ENCODE measurements around the gene CD101. TPM values are rescaled to one million over a fixed set of nuclear protein-coding genes. Genes with fewer than 3 reads are reported as not detected.
"Not testable (repeated sequence)": the region's sequence is repeated elsewhere in the genome, so short reads cannot be mapped to it uniquely, and the experiment has no call there.

The CD101 gene
- 11.4 TPM for total RNA-seq

GRCh38 chr1:117001254-117001927, at the start of gene CD101:
Gene CD101 (plus strand): TSS chr1:117001760. CDS start chr1:117001818, 58 bp downstream.
- H3K27me3 ChIP-seq (ENCODE audit: insufficient read depth, low read length) = no peaks in the 10 kb centered on the region
- H3K4me3 ChIP-seq (ENCODE audit: low read length) = no peak within 1 kb of the TSS
- H3K4me1 ChIP-seq (ENCODE audit: insufficient read depth, low read length) = peaks cover 64% of the 10 kb centered on the region
- H3K9me3 ChIP-seq (ENCODE audit: low read depth, low read length) = no peaks in the 10 kb centered on the region

GRCh38 chr1:116952738-116953275, 48.8 kb upstream of the CD101 start:
- Histone ChIP-seq H3K9me3 (ENCODE audit: low read depth, low read length) (no peaks in the 10 kb centered on the region), H3K4me3 (ENCODE audit: low read length) (no peak overlapping the region), H3K4me1 (ENCODE audit: insufficient read depth, low read length) (no peaks in the 10 kb centered on the region), H3K27me3 (ENCODE audit: insufficient read depth, low read length) (no peaks in the 10 kb centered on the region)

- Histone ChIP-seq H3K27me3 (ENCODE audit: insufficient read depth, low read length) (no peaks in the 10 kb centered on the region), H3K4me1 (ENCODE audit: insufficient read depth, low read length) (no peaks in the 10 kb centered on the region), H3K9me3 (ENCODE audit: low read depth, low read length) (no peaks in the 10 kb centered on the region), H3K4me3 (ENCODE audit: low read length) (no peak overlapping the region)
These were observed 47.1 kb upstream of the CD101 start for GRCh38 chr1:116954440-116954839.

- H3K4me3 ChIP-seq (ENCODE audit: low read length) = no peak overlapping the region
- H3K4me1 ChIP-seq (ENCODE audit: insufficient read depth, low read length) = no peaks in the 10 kb centered on the region
- H3K27me3 ChIP-seq (ENCODE audit: insufficient read depth, low read length) = no peaks in the 10 kb centered on the region
These were observed 45.2 kb upstream of the CD101 start for GRCh38 chr1:116956378-116956777.

GRCh38 chr1:116957646-116958045, 43.9 kb upstream of the CD101 start:
- no peaks in the 10 kb centered on the region for H3K9me3 ChIP-seq (ENCODE audit: low read depth, low read length)
- H3K4me3 ChIP-seq (ENCODE audit: low read length) = no peak overlapping the region
- H3K4me1 ChIP-seq (ENCODE audit: insufficient read depth, low read length) = peaks cover 2% of the 10 kb centered on the region
- no peaks in the 10 kb centered on the region for H3K27me3 ChIP-seq (ENCODE audit: insufficient read depth, low read length)

More at GRCh38 chr1:116956378-116956777, 45.2 kb upstream of the CD101 start:
- no peaks in the 10 kb centered on the region for H3K9me3 ChIP-seq (ENCODE audit: low read depth, low read length)

GRCh38 chr1:116958110-116958509, 43.5 kb upstream of the CD101 start:
- Histone ChIP-seq H3K9me3 (ENCODE audit: low read depth, low read length) (no peaks in the 10 kb centered on the region), H3K27me3 (ENCODE audit: insufficient read depth, low read length) (no peaks in the 10 kb centered on the region), H3K4me3 (ENCODE audit: low read length) (no peak overlapping the region), H3K4me1 (ENCODE audit: insufficient read depth, low read length) (peaks cover 6% of the 10 kb centered on the region)

GRCh38 chr1:116958977-116959376, 42.6 kb upstream of the CD101 start:
- Histone ChIP-seq H3K27me3 (ENCODE audit: insufficient read depth, low read length) (no peaks in the 10 kb centered on the region), H3K4me3 (ENCODE audit: low read length) (no peak overlapping the region), H3K9me3 (ENCODE audit: low read depth, low read length) (no peaks in the 10 kb centered on the region)

GRCh38 chr1:116961606-116962005, 40.0 kb upstream of the CD101 start:
- peaks cover 9% of the 10 kb centered on the region for H3K4me1 ChIP-seq (ENCODE audit: insufficient read depth, low read length)
- no peaks in the 10 kb centered on the region for H3K9me3 ChIP-seq (ENCODE audit: low read depth, low read length)
- no peaks in the 10 kb centered on the region for H3K27me3 ChIP-seq (ENCODE audit: insufficient read depth, low read length)
- H3K4me3 ChIP-seq (ENCODE audit: low read length) = no peak overlapping the region

More at GRCh38 chr1:116958977-116959376, 42.6 kb upstream of the CD101 start:
- peaks cover 9% of the 10 kb centered on the region for H3K4me1 ChIP-seq (ENCODE audit: insufficient read depth, low read length)

GRCh38 chr1:116962987-116963639, 38.4 kb upstream of the CD101 start:
- Histone ChIP-seq H3K9me3 (ENCODE audit: low read depth, low read length) (no peaks in the 10 kb centered on the region), H3K4me3 (ENCODE audit: low read length) (no peak overlapping the region), H3K27me3 (ENCODE audit: insufficient read depth, low read length) (no peaks in the 10 kb centered on the region), H3K4me1 (ENCODE audit: insufficient read depth, low read length) (peaks cover 9% of the 10 kb centered on the region)

- no peaks in the 10 kb centered on the region for H3K9me3 ChIP-seq (ENCODE audit: low read depth, low read length)
- peaks cover 9% of the 10 kb centered on the region for H3K4me1 ChIP-seq (ENCODE audit: insufficient read depth, low read length)
- no peaks in the 10 kb centered on the region for H3K27me3 ChIP-seq (ENCODE audit: insufficient read depth, low read length)
- no peak overlapping the region for H3K4me3 ChIP-seq (ENCODE audit: low read length)
These were observed 34.8 kb upstream of the CD101 start for GRCh38 chr1:116966791-116967190.

GRCh38 chr1:116968724-116969123, 32.8 kb upstream of the CD101 start:
- H3K9me3 ChIP-seq (ENCODE audit: low read depth, low read length) = no peaks in the 10 kb centered on the region
- H3K27me3 ChIP-seq (ENCODE audit: insufficient read depth, low read length) = no peaks in the 10 kb centered on the region
- no peaks in the 10 kb centered on the region for H3K4me1 ChIP-seq (ENCODE audit: insufficient read depth, low read length)
- no peak overlapping the region for H3K4me3 ChIP-seq (ENCODE audit: low read length)

GRCh38 chr1:116971258-116971860, 30.2 kb upstream of the CD101 start:
- Histone ChIP-seq H3K9me3 (ENCODE audit: low read depth, low read length) (no peaks in the 10 kb centered on the region), H3K4me3 (ENCODE audit: low read length) (no peak overlapping the region), H3K27me3 (ENCODE audit: insufficient read depth, low read length) (no peaks in the 10 kb centered on the region), H3K4me1 (ENCODE audit: insufficient read depth, low read length) (no peaks in the 10 kb centered on the region)

GRCh38 chr1:116971965-116972673, 29.4 kb upstream of the CD101 start:
- Histone ChIP-seq H3K9me3 (ENCODE audit: low read depth, low read length) (no peaks in the 10 kb centered on the region), H3K4me1 (ENCODE audit: insufficient read depth, low read length) (no peaks in the 10 kb centered on the region), H3K4me3 (ENCODE audit: low read length) (no peak overlapping the region), H3K27me3 (ENCODE audit: insufficient read depth, low read length) (no peaks in the 10 kb centered on the region)

- no peak overlapping the region for H3K4me3 ChIP-seq (ENCODE audit: low read length)
- no peaks in the 10 kb centered on the region for H3K27me3 ChIP-seq (ENCODE audit: insufficient read depth, low read length)
- no peaks in the 10 kb centered on the region for H3K9me3 ChIP-seq (ENCODE audit: low read depth, low read length)
- H3K4me1 ChIP-seq (ENCODE audit: insufficient read depth, low read length) = no peaks in the 10 kb centered on the region
These were observed 28.9 kb upstream of the CD101 start for GRCh38 chr1:116972674-116973030.

GRCh38 chr1:116980309-116980708, 21.3 kb upstream of the CD101 start:
- not testable (repeated sequence) for H3K4me3 ChIP-seq (ENCODE audit: low read length); H3K27me3 ChIP-seq (ENCODE audit: insufficient read depth, low read length); H3K4me1 ChIP-seq (ENCODE audit: insufficient read depth, low read length); H3K9me3 ChIP-seq (ENCODE audit: low read depth, low read length)

Data from mononuclear cell (primary cell).